Body of pancreas (tissue), 4 donors: ENCODE measurements around the gene ADAMTS13.

Source experiments
- POLR2A ChIP-seq, 3 donors: fragments of 450-650 bp; IDR thresholded peaks; one replicate each; pipeline ENCODE4 v1.6.1; 2016; ENCODE audit warnings: antibody characterized with exemption in 3 of 3, mild to moderate bottlenecking in 2 of 3
- TF ChIP-seq, protein P1 (sequence below), 7 experiments: fragments of 450-650 bp in 4 of 7; fragments of 200-600 bp in 3 of 7; sonication (generic) in 3 of 7; IDR thresholded peaks; one replicate each; pipeline ENCODE4 v1.5.1; 2016 to 2019; ENCODE audit warnings: antibody characterized with exemption in 7 of 7

- TF ChIP-seq, protein P1, sequence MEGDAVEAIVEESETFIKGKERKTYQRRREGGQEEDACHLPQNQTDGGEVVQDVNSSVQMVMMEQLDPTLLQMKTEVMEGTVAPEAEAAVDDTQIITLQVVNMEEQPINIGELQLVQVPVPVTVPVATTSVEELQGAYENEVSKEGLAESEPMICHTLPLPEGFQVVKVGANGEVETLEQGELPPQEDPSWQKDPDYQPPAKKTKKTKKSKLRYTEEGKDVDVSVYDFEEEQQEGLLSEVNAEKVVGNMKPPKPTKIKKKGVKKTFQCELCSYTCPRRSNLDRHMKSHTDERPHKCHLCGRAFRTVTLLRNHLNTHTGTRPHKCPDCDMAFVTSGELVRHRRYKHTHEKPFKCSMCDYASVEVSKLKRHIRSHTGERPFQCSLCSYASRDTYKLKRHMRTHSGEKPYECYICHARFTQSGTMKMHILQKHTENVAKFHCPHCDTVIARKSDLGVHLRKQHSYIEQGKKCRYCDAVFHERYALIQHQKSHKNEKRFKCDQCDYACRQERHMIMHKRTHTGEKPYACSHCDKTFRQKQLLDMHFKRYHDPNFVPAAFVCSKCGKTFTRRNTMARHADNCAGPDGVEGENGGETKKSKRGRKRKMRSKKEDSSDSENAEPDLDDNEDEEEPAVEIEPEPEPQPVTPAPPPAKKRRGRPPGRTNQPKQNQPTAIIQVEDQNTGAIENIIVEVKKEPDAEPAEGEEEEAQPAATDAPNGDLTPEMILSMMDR (IDR thresholded peaks at IDR 0.05) = no peak
- no peak for TF ChIP-seq POLR2A (IDR thresholded peaks at IDR 0.05)
Measured at GRCh38 chr9:133470988-133471387, 48.8 kb downstream of the ADAMTS13 start.
